Adipocyte (in vitro differentiated cells): ENCODE measurements around the gene MKX.

Source experiments
- DNase-seq: peaks from one replicate; pipeline ENCODE4 v3.0.0-alpha.2; 2015; ENCODE audit warnings: low read depth
- H3K27me3 ChIP-seq: replicated peaks from 2 replicates; pipeline ENCODE4 v1.7.0; 2013; ENCODE audit warnings: mild to moderate bottlenecking, low read length, moderate library complexity; ENCODE audit not compliant: control insufficient read depth, insufficient read depth
- H3K36me3 ChIP-seq: 2 replicates; pipeline ENCODE4 v1.7.0; 2013; ENCODE audit warnings: low read length, mild to moderate bottlenecking, moderate library complexity; ENCODE audit not compliant: control insufficient read depth, insufficient read depth, severe bottlenecking
- H3K4me1 ChIP-seq: 2 replicates; pipeline ENCODE4 v1.7.0; 2013; ENCODE audit warnings: mild to moderate bottlenecking, low read length, moderate library complexity; ENCODE audit not compliant: control insufficient read depth, insufficient read depth
- H3K4me3 ChIP-seq: 2 replicates; pipeline ENCODE4 v1.7.0; 2013; ENCODE audit warnings: mild to moderate bottlenecking, low read length, moderate library complexity
- H3K9ac ChIP-seq: 2 replicates; pipeline ENCODE4 v1.7.0; 2013; ENCODE audit warnings: mild to moderate bottlenecking, low read length, moderate library complexity
- H3K9me3 ChIP-seq: 2 replicates; pipeline ENCODE4 v1.7.0; 2013; ENCODE audit warnings: mild to moderate bottlenecking, low read length, moderate library complexity; ENCODE audit not compliant: control insufficient read depth

MKX gene

GRCh38 chr10:27664461-27664860, 81.2 kb downstream of the MKX start:
- H3K27me3 ChIP-seq: no peaks in the 10 kb centered on the region
- no peaks in the 10 kb centered on the region for H3K9me3 ChIP-seq
- no peak overlapping the region for H3K9ac ChIP-seq
- no peak overlapping the region for H3K4me3 ChIP-seq
- DNase-seq: no peak
- H3K4me1 ChIP-seq: peaks cover 26% of the 10 kb centered on the region
- no peaks in the 10 kb centered on the region for H3K36me3 ChIP-seq

DNA sequence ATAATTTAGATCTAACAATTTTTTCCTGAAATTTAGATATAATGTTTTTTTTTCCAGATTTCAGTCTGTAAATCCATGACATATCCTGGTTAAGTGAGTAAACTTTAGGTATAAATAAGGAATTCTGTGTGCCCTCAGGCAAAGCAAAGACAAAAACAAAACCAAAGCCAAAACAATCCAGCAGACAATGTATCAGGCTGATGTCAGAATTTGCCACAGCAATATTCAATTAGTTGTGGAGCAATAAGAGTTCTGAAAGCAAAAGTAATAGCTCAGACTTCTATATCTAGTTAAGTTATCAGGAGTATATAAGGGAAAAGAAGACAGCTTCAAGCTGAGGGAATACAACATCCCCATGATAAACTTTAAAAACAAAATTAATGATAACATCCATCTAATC, 82.0 kb downstream of the MKX start:
- no peak overlapping the region for H3K9ac ChIP-seq
- no peak overlapping the region for H3K4me3 ChIP-seq
- peaks cover 26% of the 10 kb centered on the region for H3K4me1 ChIP-seq
- no peaks in the 10 kb centered on the region for H3K9me3 ChIP-seq
- no peaks in the 10 kb centered on the region for H3K27me3 ChIP-seq
- H3K36me3 ChIP-seq: no peaks in the 10 kb centered on the region
- DNase-seq: peak; percentile 75

- Histone ChIP-seq H3K9ac (no peak overlapping the region), H3K4me3 (no peak overlapping the region), H3K27me3 (no peaks in the 10 kb centered on the region), H3K36me3 (no peaks in the 10 kb centered on the region), H3K9me3 (no peaks in the 10 kb centered on the region), H3K4me1 (peaks cover 26% of the 10 kb centered on the region)
- no peak for DNase-seq
Measured at GRCh38 chr10:27661514-27662286, 83.9 kb downstream of the MKX start.

GRCh38 chr10:27660711-27661110, 84.9 kb downstream of the MKX start:
- Histone ChIP-seq H3K27me3 (no peaks in the 10 kb centered on the region), H3K36me3 (no peaks in the 10 kb centered on the region), H3K9ac (no peak overlapping the region), H3K4me3 (no peak overlapping the region), H3K9me3 (no peaks in the 10 kb centered on the region), H3K4me1 (peaks cover 30% of the 10 kb centered on the region)
- DNase-seq: no peak

DNA sequence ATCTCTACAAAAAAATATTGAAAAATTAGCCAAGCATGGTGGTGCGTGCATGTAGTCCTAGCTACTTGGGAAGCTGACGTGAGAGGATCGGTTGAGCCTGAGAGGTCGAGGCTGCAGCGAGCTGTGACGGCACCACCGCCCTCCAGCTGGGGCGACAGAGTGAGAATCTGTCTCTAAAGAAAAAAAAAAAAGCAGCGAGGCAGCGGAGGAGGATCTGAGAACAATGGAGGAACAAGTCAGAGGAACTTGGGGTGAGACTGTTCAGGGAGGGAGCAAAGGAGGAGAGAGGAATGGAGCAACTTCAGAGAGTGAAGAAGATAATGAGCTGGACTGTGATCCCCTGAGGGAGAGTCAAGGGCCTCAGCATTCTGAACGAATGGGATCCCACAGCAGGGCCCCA, 85.4 kb downstream of the MKX start:
- Histone ChIP-seq H3K4me3 (no peak overlapping the region), H3K4me1 (peaks cover 32% of the 10 kb centered on the region), H3K9ac (no peak overlapping the region), H3K27me3 (no peaks in the 10 kb centered on the region), H3K9me3 (no peaks in the 10 kb centered on the region), H3K36me3 (no peaks in the 10 kb centered on the region)
- no peak for DNase-seq

- H3K4me1 ChIP-seq: peaks cover 32% of the 10 kb centered on the region
- no peak for DNase-seq
- no peaks in the 10 kb centered on the region for H3K27me3 ChIP-seq
- H3K36me3 ChIP-seq: no peaks in the 10 kb centered on the region
- H3K9ac ChIP-seq: no peak overlapping the region
- no peaks in the 10 kb centered on the region for H3K9me3 ChIP-seq
- H3K4me3 ChIP-seq: no peak overlapping the region
Measured at GRCh38 chr10:27659786-27660185, 85.8 kb downstream of the MKX start.

DNA sequence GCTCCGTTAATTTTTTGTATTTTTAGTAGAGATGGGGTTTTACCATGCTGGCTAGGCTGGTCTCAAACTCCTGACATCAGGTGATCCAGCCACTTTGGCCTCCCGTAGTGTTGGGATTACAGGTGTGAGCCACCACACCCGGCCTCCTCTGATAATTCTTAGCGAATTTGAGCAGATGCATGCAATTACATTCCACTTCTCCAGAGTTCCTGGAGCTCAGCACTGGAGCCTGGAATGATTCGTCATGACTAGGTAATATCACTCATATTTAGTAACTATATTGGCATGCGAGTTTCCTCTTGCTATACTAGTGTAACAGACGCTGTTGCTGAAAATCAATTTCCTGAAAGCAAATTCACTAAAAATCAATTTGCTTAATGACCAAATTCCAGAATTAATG, 86.8 kb downstream of the MKX start:
- Histone ChIP-seq H3K9ac (no peak overlapping the region), H3K27me3 (no peaks in the 10 kb centered on the region), H3K9me3 (no peaks in the 10 kb centered on the region), H3K4me3 (no peak overlapping the region), H3K4me1 (peaks cover 32% of the 10 kb centered on the region), H3K36me3 (no peaks in the 10 kb centered on the region)
- DNase-seq: peak; percentile 53

- Histone ChIP-seq H3K9ac (no peak overlapping the region), H3K9me3 (no peaks in the 10 kb centered on the region), H3K27me3 (no peaks in the 10 kb centered on the region), H3K4me3 (no peak overlapping the region), H3K4me1 (peaks cover 14% of the 10 kb centered on the region), H3K36me3 (no peaks in the 10 kb centered on the region)
- no peak for DNase-seq
Measured at GRCh38 chr10:27655296-27655695, 90.3 kb downstream of the MKX start.

DNA sequence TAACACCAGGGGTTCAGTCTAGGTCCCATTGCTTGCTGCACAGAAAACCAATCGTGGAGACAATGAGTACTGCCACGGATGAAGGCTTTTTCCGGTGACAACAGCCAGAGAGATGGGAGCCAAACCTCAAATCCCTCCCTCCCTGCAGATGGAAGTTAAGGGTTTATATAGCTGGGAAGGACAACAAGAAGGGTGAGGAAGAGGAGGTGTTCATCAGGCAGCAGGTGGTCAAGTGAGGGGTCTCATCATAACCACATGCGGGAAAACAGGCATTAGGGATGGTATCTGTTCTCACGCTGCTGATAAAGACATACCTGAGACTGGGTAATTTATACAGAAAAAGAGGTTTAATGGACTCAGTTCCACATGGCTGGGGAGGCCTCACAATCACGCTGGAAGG, 91.3 kb downstream of the MKX start:
- peaks cover 6% of the 10 kb centered on the region for H3K4me1 ChIP-seq
- no peak for DNase-seq
- H3K4me3 ChIP-seq: no peak overlapping the region
- H3K36me3 ChIP-seq: no peaks in the 10 kb centered on the region
- H3K9ac ChIP-seq: no peak overlapping the region
- H3K27me3 ChIP-seq: no peaks in the 10 kb centered on the region
- no peaks in the 10 kb centered on the region for H3K9me3 ChIP-seq

DNA sequence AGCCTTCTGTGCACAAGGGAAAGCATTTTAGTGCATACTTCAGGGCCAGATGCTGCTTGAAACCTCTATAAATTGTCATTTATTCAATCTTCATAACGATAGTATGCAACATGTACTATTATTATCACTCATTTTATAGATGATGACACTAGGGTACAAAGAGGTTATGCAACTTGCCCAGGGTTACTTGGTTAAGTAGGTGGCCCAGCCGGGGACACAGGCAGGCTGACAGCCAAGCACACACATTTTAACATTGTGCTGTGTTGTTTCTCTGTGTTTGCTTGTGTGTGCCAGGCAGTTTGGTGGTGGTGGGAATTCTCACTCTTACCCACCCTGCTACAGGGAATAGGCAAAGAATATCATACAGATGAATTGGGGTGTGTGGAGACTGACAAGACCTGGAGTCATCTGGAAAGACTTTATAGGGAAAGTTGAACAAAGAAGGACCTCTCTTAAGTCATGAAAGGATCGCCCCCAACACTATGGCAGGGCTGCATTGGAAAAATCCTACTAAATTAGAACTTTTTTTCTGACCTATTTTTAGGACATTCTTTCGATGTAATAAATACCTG, 98.9 kb downstream of the MKX start:
- no peak overlapping the region for H3K4me3 ChIP-seq
- H3K4me1 ChIP-seq: peaks cover 33% of the 10 kb centered on the region
- H3K9ac ChIP-seq: no peak overlapping the region
- DNase-seq: no peak
- H3K9me3 ChIP-seq: peaks cover 8% of the 10 kb centered on the region
- no peaks in the 10 kb centered on the region for H3K36me3 ChIP-seq
- no peaks in the 10 kb centered on the region for H3K27me3 ChIP-seq

DNA sequence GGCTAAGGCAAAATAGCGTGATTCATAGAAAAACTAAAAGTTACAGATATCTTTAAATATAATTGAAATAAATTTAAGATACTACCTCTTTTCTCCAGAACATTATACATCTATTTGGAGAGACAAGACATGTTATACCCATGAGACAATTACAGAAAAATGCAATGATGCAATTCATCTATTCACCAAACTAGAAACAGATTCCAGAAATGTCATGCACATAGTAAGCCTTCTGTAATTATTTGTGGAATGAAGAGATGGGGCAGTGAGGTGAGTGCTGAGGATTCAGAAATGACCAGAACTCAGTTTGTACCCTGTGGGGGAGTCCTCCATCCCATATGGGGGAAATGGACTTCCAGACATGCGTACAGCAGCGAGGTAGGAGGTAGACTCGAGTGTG, 99.4 kb downstream of the MKX start:
- H3K27me3 ChIP-seq: no peaks in the 10 kb centered on the region
- DNase-seq: peak; percentile 77
- H3K4me3 ChIP-seq: no peak overlapping the region
- peaks cover 12% of the 10 kb centered on the region for H3K9me3 ChIP-seq
- no peak overlapping the region for H3K9ac ChIP-seq
- no peaks in the 10 kb centered on the region for H3K36me3 ChIP-seq
- H3K4me1 ChIP-seq: peaks cover 33% of the 10 kb centered on the region
